MM.1S (cell line): ENCODE results near the gene GPHN.
A peak's percentile ranks its signal among the peaks of the same experiment; 100 is the strongest.

ENCODE experiments used
- DNase-seq: peaks from one replicate; pipeline ENCODE4 v3.0.0-alpha.2; 2015
- H2AFZ ChIP-seq: fragments of 300-600 bp; sonication (generic); 2 replicates; pipeline ENCODE4 v1.6.0; 2016; ENCODE audit warnings: antibody characterized with exemption, low read length
- H3F3A ChIP-seq: fragments of 300-600 bp; sonication (generic); 2 replicates; pipeline ENCODE4 v1.6.1; 2016; ENCODE audit warnings: mild to moderate bottlenecking, antibody characterized with exemption, low read length, moderate library complexity, mixed read lengths; ENCODE audit not compliant: insufficient read depth
- H3K27ac ChIP-seq: fragments of 300-600 bp; sonication (generic); 2 replicates; pipeline ENCODE4 v1.5.1; 2016; ENCODE audit warnings: mild to moderate bottlenecking, low read length
- H3K27me3 ChIP-seq: fragments of 300-600 bp; sonication (generic); replicated peaks from 2 replicates; pipeline ENCODE4 v1.6.0; 2016; ENCODE audit warnings: low read length; ENCODE audit not compliant: insufficient read depth
- H3K36me3 ChIP-seq: fragments of 300-600 bp; sonication (generic); replicated peaks from 2 replicates; pipeline ENCODE4 v1.6.1; 2016; ENCODE audit warnings: mild to moderate bottlenecking, low read length, mixed read lengths; ENCODE audit not compliant: insufficient read depth
- H3K4me1 ChIP-seq: fragments of 300-600 bp; sonication (generic); 2 replicates; pipeline ENCODE4 v1.6.1; 2016; ENCODE audit warnings: low read length, mixed read lengths
- H3K4me2 ChIP-seq: fragments of 300-600 bp; sonication (generic); 2 replicates; pipeline ENCODE4 v1.6.0; 2016; ENCODE audit warnings: low read depth, low read length
- H3K4me3 ChIP-seq: fragments of 300-600 bp; sonication (generic); 2 replicates; pipeline ENCODE4 v1.5.1; 2016; ENCODE audit warnings: low read length, mixed read lengths
- H3K79me2 ChIP-seq: fragments of 300-600 bp; sonication (generic); 2 replicates; pipeline ENCODE4 v1.6.1; 2016; ENCODE audit warnings: mixed run types, low read length, mixed read lengths
- H3K9ac ChIP-seq: fragments of 300-600 bp; sonication (generic); 2 replicates; pipeline ENCODE4 v1.6.1; 2016; ENCODE audit warnings: low read length, mixed read lengths
- H3K9me2 ChIP-seq: fragments of 300-600 bp; sonication (generic); replicated peaks from 2 replicates; pipeline ENCODE4 v1.6.1; 2016; ENCODE audit warnings: mild to moderate bottlenecking, low read length, mixed read lengths; ENCODE audit not compliant: insufficient read depth
- H3K9me3 ChIP-seq: fragments of 300-600 bp; sonication (generic); replicated peaks from 2 replicates; pipeline ENCODE4 v1.6.1; 2016; ENCODE audit warnings: mild to moderate bottlenecking, low read length, mixed read lengths; ENCODE audit not compliant: insufficient read depth
- H4K20me1 ChIP-seq: fragments of 300-600 bp; sonication (generic); 2 replicates; pipeline ENCODE4 v1.6.1; 2016; ENCODE audit warnings: mild to moderate bottlenecking, low read length, moderate library complexity, mixed read lengths; ENCODE audit not compliant: insufficient read depth
- CTCF ChIP-seq: fragments of 300-600 bp; sonication (generic); IDR thresholded peaks from 2 replicates; pipeline ENCODE4 v1.5.1; 2016; ENCODE audit warnings: antibody characterized with exemption, low read length, mixed read lengths
- EZH2 ChIP-seq: fragments of 300-600 bp; sonication (generic); optimal IDR thresholded peaks from 2 replicates; pipeline ENCODE3; 2017; ENCODE audit warnings: low read depth, mild to moderate bottlenecking, antibody characterized with exemption, low read length, mixed read lengths
- EZH2phosphoT487 ChIP-seq: fragments of 300-600 bp; sonication (generic); IDR thresholded peaks from 2 replicates; pipeline ENCODE4 v1.6.1; 2018; ENCODE audit warnings: antibody characterized with exemption, low read length

GPHN gene

GRCh38 chr14:67187826-67188225 is 679.9 kb downstream of the GPHN start:
- Histone ChIP-seq H3K27ac (peak overlapping the region; percentile 100), H2AFZ (no peak overlapping the region), H3K4me1 (peaks cover 39% of the 10 kb centered on the region), H3K9me3 (no peaks in the 10 kb centered on the region), H3K36me3 (no peaks in the 10 kb centered on the region), H3K79me2 (no peaks in the 10 kb centered on the region), H3F3A (peaks cover 43% of the 10 kb centered on the region), H4K20me1 (no peaks in the 10 kb centered on the region), H3K9ac (no peak overlapping the region), H3K4me3 (no peak overlapping the region), H3K27me3 (no peaks in the 10 kb centered on the region), H3K4me2 (0 out of 2 replicates have a peak overlapping the region, but pooled peaks have one; percentile 85), H3K9me2 (no peaks in the 10 kb centered on the region)
- no peak for DNase-seq
- TF ChIP-seq EZH2phosphoT487 (no peak), EZH2 (no peak), CTCF (no peak)

GRCh38 chr14:67188326-67188725 is 680.4 kb downstream of the GPHN start:
- no peak for DNase-seq
- Histone ChIP-seq H3K9me2 (no peaks in the 10 kb centered on the region), H3K4me3 (no peak overlapping the region), H3K9me3 (no peaks in the 10 kb centered on the region), H3K9ac (no peak overlapping the region), H3K27ac (peak overlapping the region; percentile 100; the same call in 1 of the 2 replicates), H3K79me2 (no peaks in the 10 kb centered on the region), H3K27me3 (no peaks in the 10 kb centered on the region), H2AFZ (no peak overlapping the region), H3F3A (peaks cover 43% of the 10 kb centered on the region), H4K20me1 (no peaks in the 10 kb centered on the region), H3K4me1 (peaks cover 39% of the 10 kb centered on the region), H3K36me3 (no peaks in the 10 kb centered on the region), H3K4me2 (no peak overlapping the region)
- TF ChIP-seq EZH2 (no peak), EZH2phosphoT487 (no peak), CTCF (no peak)

DNA sequence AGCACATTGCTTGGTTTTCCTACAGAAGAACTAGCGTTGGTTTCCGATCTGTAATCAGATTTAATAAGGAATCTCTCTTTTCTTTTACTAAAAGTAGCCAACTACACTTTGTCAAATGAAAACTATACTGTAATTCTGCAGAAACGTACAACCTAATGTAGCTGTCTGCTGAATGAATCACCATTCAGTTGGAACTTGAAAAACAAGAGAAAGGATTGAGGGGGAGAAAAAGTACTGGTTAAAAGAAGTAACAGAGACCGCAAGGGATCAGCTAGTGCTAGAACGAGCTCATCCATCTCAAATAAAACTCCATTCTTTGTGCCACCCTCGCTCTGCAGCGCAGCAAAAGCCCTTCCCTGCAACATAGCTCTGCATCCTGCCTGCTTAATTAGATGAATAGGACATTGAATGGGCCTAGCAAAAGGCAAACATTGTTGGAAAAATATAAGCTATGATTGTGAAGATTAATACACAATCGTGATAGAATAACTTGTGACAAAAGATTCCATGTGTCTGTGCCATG is 683.9 kb downstream of the GPHN start:
- H3K9me2 ChIP-seq = no peaks in the 10 kb centered on the region
- no peaks in the 10 kb centered on the region for H3K9me3 ChIP-seq
- H4K20me1 ChIP-seq = no peaks in the 10 kb centered on the region
- no peak overlapping the region for H3K4me2 ChIP-seq
- no peaks in the 10 kb centered on the region for H3K36me3 ChIP-seq
- no peak for TF ChIP-seq EZH2
- TF ChIP-seq EZH2phosphoT487 = no peak
- no peak for TF ChIP-seq CTCF
- no peaks in the 10 kb centered on the region for H3K79me2 ChIP-seq
- H3F3A ChIP-seq = peaks cover 22% of the 10 kb centered on the region
- no peak overlapping the region for H2AFZ ChIP-seq
- H3K4me1 ChIP-seq = peaks cover 19% of the 10 kb centered on the region
- H3K9ac ChIP-seq = no peak overlapping the region
- no peaks in the 10 kb centered on the region for H3K27me3 ChIP-seq
- DNase-seq = no peak
- no peak overlapping the region for H3K4me3 ChIP-seq
- no peak overlapping the region for H3K27ac ChIP-seq
